GM12874 (cell line): ENCODE measurements around the gene SLC38A7.

ENCODE experiments used
- CTCF ChIP-seq: IDR thresholded peaks from 2 replicates; pipeline ENCODE4 v1.5.1; 2011; ENCODE audit warnings: low read depth, mild to moderate bottlenecking, control low read depth, low read length, moderate library complexity; ENCODE audit not compliant: insufficient read depth

The SLC38A7 gene

GRCh38 chr16:58652741-58653140 is 31.8 kb downstream of the SLC38A7 start:
- no peak for TF ChIP-seq CTCF

DNA sequence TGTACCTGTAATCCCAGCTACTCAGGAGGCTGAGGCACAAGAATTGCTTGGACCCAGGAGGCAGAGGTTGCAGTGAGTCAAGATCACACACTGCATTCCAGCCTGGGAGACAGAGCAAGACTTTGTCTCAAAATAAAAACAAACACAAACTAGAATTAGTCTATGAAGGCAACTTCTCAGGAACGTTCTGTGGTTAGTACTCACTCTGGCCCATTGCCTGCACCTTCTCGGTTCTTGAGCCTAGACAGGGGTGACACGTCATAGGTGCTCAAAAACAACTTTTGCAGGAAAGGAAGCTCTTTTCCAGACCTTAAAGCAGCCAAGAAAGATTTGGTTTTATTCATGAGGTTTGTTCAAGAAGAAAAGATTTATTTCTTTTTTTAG is 32.6 kb downstream of the SLC38A7 start:
- no peak for TF ChIP-seq CTCF

DNA sequence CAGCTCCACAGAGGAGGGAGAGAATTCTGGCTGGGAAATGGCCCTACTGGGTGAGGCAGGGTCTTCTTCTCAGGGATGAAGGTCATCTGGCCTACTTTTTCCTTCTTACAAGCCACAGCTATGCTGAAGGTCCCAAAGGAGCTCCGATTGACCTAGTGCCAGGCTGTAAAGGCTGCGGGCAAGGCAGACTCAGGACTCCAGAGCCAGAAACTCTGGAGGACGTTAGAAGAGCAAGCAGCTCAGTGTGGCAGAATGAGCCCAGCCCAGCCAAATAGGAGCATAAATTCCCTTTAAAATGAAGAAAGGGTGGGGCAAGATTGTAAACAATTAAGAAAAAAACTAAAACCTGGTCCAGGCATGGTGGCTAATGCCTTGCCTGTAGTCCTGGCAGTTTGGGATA is 34.9 kb downstream of the SLC38A7 start:
- no peak for TF ChIP-seq CTCF

- TF ChIP-seq CTCF = no peak
Measured at GRCh38 chr16:58647107-58647506, 37.5 kb downstream of the SLC38A7 start.

DNA sequence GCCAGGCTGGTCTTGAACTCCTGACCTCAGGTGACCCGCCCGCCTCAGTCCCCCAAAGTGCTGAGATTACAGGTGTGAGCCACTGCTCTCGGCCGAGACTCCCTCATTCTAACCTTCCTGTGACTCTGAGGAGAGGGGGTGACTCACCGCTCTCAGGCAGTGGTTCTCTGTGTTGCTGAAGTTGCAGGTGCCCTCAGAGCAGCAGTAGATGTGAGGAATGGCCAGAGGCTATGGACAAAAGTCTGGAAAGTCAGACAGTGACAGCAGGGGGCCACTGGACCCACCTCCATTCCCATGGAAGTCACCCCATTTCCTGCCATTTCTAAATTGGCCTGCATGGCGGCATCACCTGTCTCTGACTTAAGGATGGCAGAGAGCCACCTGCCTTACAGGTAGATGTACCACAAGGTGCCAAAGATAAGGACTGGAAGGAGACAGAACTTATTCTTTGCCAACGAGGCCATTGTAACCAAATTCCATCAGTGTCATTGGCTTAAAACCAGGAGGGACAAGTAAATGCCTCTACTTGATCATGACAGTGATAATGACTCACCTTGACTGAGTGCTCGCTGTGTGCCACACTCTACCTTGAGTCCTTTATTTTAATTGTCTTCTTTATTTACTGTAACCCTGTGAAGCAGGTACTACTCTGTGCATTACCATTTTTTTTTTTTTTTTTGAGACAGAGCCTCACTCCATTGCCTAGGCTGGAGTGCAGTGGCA is 39.6 kb downstream of the SLC38A7 start:
- no peak for TF ChIP-seq CTCF

DNA sequence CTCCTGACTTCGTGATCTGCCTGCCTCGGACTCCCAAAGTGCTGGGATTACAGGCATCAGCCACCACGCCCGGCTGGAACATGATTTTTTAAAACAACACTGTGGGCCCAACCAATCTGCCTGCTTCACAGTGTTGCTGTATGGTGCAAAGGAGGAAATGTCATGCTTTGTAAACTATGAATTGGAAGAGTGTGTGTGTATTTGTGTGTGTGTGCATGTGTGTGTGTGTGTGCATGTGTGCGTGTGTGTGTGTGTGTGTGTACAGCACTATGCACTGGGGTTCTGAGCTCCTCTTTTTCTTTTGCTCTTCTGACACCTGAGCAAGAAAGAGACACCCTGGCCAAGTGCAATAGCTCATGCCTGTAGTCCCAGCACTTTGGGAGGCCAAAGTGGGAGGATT is 40.5 kb downstream of the SLC38A7 start:
- TF ChIP-seq CTCF = no peak

GRCh38 chr16:58640949-58641348 is 43.6 kb downstream of the SLC38A7 start:
- no peak for TF ChIP-seq CTCF

- TF ChIP-seq CTCF = no peak
Measured at GRCh38 chr16:58639836-58640235, 44.7 kb downstream of the SLC38A7 start.
